C4-2B (cell line): ENCODE results near the gene MALRD1.

Source experiments
- H3K27ac ChIP-seq: fragments of 450-650 bp; 2 replicates; pipeline ENCODE4 v1.5.1; 2017
- ZFX ChIP-seq: fragments of 450-650 bp; IDR thresholded peaks from 2 replicates; pipeline ENCODE4 v1.6.1; 2017
- TF ChIP-seq, protein P1 (sequence below): fragments of 450-650 bp; conservative IDR thresholded peaks from 2 replicates; pipeline ENCODE4 v1.5.1; 2017; ENCODE audit warnings: mild to moderate bottlenecking

MALRD1 gene

DNA sequence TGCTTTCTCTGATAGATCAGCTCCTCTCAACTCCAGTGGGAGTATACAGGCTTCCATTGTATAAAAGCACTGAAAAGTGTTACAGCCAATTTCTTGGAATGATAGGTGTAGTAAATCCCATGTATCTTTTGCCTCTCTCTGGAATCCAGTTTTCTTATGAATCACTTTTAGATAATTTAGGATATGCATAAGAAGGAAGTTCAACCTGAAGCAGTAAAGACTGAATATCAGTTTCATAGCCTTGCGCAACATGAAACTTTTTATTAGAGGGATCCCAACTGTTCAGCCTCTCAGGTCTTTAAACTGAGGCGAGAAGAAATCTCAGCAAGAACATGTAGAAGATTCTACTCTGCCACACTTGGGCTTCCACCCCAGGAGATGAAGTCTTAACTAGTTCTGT lies 280.0 kb downstream of the MALRD1 start:
- H3K27ac ChIP-seq, result no peak overlapping the region
- TF ChIP-seq ZFX, result no peak
- TF ChIP-seq, protein P1, sequence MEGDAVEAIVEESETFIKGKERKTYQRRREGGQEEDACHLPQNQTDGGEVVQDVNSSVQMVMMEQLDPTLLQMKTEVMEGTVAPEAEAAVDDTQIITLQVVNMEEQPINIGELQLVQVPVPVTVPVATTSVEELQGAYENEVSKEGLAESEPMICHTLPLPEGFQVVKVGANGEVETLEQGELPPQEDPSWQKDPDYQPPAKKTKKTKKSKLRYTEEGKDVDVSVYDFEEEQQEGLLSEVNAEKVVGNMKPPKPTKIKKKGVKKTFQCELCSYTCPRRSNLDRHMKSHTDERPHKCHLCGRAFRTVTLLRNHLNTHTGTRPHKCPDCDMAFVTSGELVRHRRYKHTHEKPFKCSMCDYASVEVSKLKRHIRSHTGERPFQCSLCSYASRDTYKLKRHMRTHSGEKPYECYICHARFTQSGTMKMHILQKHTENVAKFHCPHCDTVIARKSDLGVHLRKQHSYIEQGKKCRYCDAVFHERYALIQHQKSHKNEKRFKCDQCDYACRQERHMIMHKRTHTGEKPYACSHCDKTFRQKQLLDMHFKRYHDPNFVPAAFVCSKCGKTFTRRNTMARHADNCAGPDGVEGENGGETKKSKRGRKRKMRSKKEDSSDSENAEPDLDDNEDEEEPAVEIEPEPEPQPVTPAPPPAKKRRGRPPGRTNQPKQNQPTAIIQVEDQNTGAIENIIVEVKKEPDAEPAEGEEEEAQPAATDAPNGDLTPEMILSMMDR, result no peak

GRCh38 chr10:19329475-19329874 lies 280.9 kb downstream of the MALRD1 start:
- TF ChIP-seq, protein P1, result no peak
- no peak for TF ChIP-seq ZFX
- no peak overlapping the region for H3K27ac ChIP-seq

DNA sequence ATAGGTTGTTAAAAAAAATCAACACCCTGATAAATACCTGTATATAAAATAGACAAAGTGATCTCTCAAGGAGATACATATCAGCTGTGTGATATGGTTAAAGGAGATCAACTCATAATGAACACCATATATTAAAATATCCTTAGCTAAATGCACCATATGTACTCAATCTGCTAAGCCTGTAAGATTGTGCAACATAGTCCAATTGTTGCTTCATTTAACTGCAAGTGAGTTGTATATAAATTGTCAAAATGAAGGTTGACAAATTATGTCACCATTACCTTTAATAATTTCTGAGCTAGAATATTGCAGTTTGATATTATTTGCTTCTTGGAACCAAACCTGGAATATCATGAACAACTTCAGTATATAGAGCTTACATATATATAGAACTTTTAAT lies 283.7 kb downstream of the MALRD1 start:
- TF ChIP-seq ZFX, result no peak
- TF ChIP-seq, protein P1, result no peak
- no peak overlapping the region for H3K27ac ChIP-seq

DNA sequence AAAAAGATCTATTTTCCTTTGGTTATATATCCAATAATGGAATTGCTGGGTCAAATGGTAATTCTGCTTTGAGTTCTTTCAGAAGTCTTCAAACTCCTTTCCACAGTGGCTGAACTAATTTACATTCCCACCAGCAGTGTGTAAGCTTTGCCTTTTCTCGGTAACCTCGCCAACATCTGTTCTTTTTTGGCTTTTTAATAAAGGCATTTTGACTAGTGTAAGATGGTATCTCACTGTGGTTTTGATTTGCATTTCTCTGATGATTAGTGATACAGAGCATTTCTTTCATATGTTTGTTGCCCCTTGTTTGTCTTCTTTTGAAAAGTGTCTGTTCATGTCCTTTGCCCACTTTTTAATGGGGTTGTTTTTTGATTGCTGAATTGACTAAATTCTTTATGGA lies 285.0 kb downstream of the MALRD1 start:
- no peak for TF ChIP-seq ZFX
- TF ChIP-seq, protein P1, result no peak
- no peak overlapping the region for H3K27ac ChIP-seq

GRCh38 chr10:19347621-19348020 lies 299.0 kb downstream of the MALRD1 start:
- TF ChIP-seq, protein P1, result peak; percentile 76
- TF ChIP-seq ZFX, result no peak
- H3K27ac ChIP-seq, result no peak overlapping the region

DNA sequence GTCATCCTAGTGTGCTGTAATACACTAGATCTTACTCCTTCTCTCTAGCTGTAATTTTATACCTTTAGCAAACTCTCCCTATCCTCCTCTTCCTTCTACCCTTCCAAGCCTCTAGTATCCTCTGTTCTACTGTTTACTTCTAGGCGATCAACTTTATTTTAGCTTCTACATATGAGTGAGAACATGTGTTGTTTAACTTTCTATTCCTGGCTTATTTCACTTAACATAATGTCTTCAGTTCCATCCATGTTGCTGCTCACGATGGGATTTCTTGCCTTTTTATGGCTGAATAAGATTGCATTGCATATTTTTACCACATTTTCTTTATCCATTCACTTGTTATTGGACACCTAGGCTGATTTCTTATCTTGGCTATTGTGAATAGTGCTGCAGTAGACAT lies 318.6 kb downstream of the MALRD1 start:
- no peak overlapping the region for H3K27ac ChIP-seq
- no peak for TF ChIP-seq ZFX
- TF ChIP-seq, protein P1, result no peak

- H3K27ac ChIP-seq, result no peak overlapping the region
- TF ChIP-seq, protein P1, result no peak
- TF ChIP-seq ZFX, result no peak
Observed at GRCh38 chr10:19373988-19374387, 325.4 kb downstream of the MALRD1 start.
